KMS-11 (cell line): ENCODE measurements around the gene SEMA3A.

Source experiments
- H2AFZ ChIP-seq: fragments of 200-600 bp; sonication (generic); 2 replicates; pipeline ENCODE4 v1.6.1; 2016; ENCODE audit warnings: antibody characterized with exemption, mixed run types, low read depth
- H3K27ac ChIP-seq: fragments of 200-600 bp; sonication (generic); 2 replicates; pipeline ENCODE4 v1.6.1; 2016; ENCODE audit warnings: mild to moderate bottlenecking, mixed run types
- H3K27me3 ChIP-seq: fragments of 200-600 bp; sonication (generic); 2 replicates; pipeline ENCODE4 v1.6.1; 2017; ENCODE audit warnings: mild to moderate bottlenecking, low read depth, mixed run types, moderate library complexity; ENCODE audit not compliant: insufficient read depth
- H3K36me3 ChIP-seq: fragments of 200-600 bp; sonication (generic); 2 replicates; pipeline ENCODE4 v1.6.1; 2017; ENCODE audit warnings: mild to moderate bottlenecking, mixed run types; ENCODE audit not compliant: insufficient read depth
- H3K4me1 ChIP-seq: fragments of 200-600 bp; sonication (generic); 2 replicates; pipeline ENCODE4 v1.6.1; 2016; ENCODE audit warnings: mild to moderate bottlenecking, low read depth, mixed run types; ENCODE audit not compliant: poor library complexity, severe bottlenecking
- H3K4me2 ChIP-seq: fragments of 200-600 bp; sonication (generic); 2 replicates; pipeline ENCODE4 v1.7.0; 2016; ENCODE audit warnings: mild to moderate bottlenecking, mixed run types
- H3K4me3 ChIP-seq: fragments of 200-600 bp; sonication (generic); IDR thresholded peaks from 2 replicates; pipeline ENCODE4 v1.6.1; 2017; ENCODE audit warnings: low read depth, low read length, mixed read lengths; ENCODE audit not compliant: insufficient read depth
- H3K79me2 ChIP-seq: fragments of 200-600 bp; sonication (generic); 2 replicates; pipeline ENCODE4 v1.6.1; 2016; ENCODE audit warnings: low read depth, mixed run types; ENCODE audit not compliant: insufficient read depth
- H3K9ac ChIP-seq: fragments of 200-600 bp; sonication (generic); 2 replicates; pipeline ENCODE4 v1.6.1; 2016; ENCODE audit warnings: mild to moderate bottlenecking, mixed run types
- H4K20me1 ChIP-seq: fragments of 200-600 bp; sonication (generic); 2 replicates; pipeline ENCODE4 v1.6.1; 2016; ENCODE audit warnings: mild to moderate bottlenecking, mixed run types; ENCODE audit not compliant: insufficient read depth
- TF ChIP-seq, protein P1 (sequence below): fragments of 200-600 bp; sonication (generic); conservative IDR thresholded peaks from 2 replicates; pipeline ENCODE4 v1.6.1; 2017; ENCODE audit warnings: low read depth, mild to moderate bottlenecking, antibody characterized with exemption, low read length, moderate library complexity, mixed read lengths

Gene SEMA3A

GRCh38 chr7:84191261-84191660 is 3.3 kb downstream of the SEMA3A start:
- Histone ChIP-seq H3K79me2 (no peaks in the 10 kb centered on the region), H3K4me3 (no peak overlapping the region), H3K36me3 (no peaks in the 10 kb centered on the region), H3K27ac (no peak overlapping the region), H3K4me2 (no peak overlapping the region), H3K9ac (no peak overlapping the region), H4K20me1 (no peaks in the 10 kb centered on the region), H3K27me3 (no peaks in the 10 kb centered on the region), H2AFZ (no peak overlapping the region), H3K4me1 (peaks cover 29% of the 10 kb centered on the region)
- TF ChIP-seq, protein P1, sequence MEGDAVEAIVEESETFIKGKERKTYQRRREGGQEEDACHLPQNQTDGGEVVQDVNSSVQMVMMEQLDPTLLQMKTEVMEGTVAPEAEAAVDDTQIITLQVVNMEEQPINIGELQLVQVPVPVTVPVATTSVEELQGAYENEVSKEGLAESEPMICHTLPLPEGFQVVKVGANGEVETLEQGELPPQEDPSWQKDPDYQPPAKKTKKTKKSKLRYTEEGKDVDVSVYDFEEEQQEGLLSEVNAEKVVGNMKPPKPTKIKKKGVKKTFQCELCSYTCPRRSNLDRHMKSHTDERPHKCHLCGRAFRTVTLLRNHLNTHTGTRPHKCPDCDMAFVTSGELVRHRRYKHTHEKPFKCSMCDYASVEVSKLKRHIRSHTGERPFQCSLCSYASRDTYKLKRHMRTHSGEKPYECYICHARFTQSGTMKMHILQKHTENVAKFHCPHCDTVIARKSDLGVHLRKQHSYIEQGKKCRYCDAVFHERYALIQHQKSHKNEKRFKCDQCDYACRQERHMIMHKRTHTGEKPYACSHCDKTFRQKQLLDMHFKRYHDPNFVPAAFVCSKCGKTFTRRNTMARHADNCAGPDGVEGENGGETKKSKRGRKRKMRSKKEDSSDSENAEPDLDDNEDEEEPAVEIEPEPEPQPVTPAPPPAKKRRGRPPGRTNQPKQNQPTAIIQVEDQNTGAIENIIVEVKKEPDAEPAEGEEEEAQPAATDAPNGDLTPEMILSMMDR: no peak

- H3K79me2 ChIP-seq: no peaks in the 10 kb centered on the region
- no peaks in the 10 kb centered on the region for H4K20me1 ChIP-seq
- no peak overlapping the region for H3K4me3 ChIP-seq
- H3K27me3 ChIP-seq: no peaks in the 10 kb centered on the region
- H3K4me2 ChIP-seq: no peak overlapping the region
- peaks cover 32% of the 10 kb centered on the region for H3K4me1 ChIP-seq
- H3K9ac ChIP-seq: no peak overlapping the region
- no peak overlapping the region for H3K27ac ChIP-seq
- no peaks in the 10 kb centered on the region for H3K36me3 ChIP-seq
- TF ChIP-seq, protein P1: no peak
- no peak overlapping the region for H2AFZ ChIP-seq
These were observed 4.4 kb downstream of the SEMA3A start for GRCh38 chr7:84190016-84190705.

DNA sequence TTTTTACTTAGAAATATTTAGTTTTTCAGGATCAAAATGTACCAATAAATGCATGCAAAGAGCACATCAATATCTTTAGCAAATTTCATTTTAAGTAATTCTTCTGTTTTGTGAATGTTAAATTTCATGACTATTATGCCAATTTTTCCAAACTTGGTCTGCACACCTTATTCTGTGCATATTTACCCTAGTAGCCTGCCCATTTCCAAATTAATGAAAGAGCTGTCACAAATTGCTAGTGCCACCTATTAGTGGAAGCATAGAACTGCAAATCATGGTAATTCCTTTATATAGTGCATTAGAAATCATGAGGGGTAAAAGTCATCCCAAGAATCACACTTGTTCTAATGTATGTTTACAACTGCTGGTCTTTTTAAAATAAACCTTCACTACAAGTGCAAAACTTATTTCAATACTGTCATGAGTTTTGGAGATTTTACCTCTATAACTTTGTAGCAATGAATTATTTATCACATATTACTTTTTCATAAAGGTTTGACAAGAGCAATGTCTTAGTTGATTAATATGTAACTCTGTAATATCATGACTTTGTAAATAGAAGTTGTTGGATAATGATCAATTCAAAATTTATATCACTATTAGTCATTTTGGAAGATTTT is 5.7 kb downstream of the SEMA3A start:
- H3K79me2 ChIP-seq: no peaks in the 10 kb centered on the region
- H3K4me1 ChIP-seq: peaks cover 38% of the 10 kb centered on the region
- H3K36me3 ChIP-seq: no peaks in the 10 kb centered on the region
- TF ChIP-seq, protein P1: peak; percentile 62
- no peak overlapping the region for H3K4me2 ChIP-seq
- H2AFZ ChIP-seq: no peak overlapping the region
- no peak overlapping the region for H3K27ac ChIP-seq
- no peak overlapping the region for H3K9ac ChIP-seq
- no peak overlapping the region for H3K4me3 ChIP-seq
- no peaks in the 10 kb centered on the region for H4K20me1 ChIP-seq
- H3K27me3 ChIP-seq: no peaks in the 10 kb centered on the region

DNA sequence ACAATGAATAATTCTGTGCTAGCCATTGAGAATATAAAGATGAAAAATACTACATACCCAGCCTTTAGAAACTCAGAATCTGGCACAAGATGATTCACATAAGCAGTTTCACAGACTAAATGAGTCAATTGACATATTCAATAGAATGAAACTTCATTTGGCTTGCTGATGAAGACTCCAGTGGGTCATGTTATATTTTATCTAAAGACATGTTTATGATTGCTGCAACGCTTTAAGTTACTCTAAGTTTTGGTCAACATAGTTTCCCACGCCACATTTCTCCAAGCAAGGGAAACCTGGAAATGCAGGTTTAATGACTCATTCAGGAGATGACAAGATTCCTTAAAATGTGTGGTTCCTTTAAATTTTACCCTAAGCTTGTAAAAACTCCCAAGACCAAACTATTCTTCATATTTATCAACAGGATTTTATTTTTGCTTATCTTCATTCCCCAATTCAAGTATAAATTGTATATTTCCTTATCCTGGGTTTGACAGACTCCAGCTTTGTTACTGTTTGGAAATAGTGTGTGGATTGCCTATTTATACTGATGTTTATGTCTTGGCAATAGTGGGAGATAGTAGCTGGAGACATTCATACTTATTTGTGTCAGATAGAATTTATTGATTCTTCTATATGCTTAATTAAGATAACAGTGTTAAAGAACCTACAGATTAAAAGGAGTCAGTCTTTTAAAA is 6.6 kb downstream of the SEMA3A start:
- no peak overlapping the region for H3K4me3 ChIP-seq
- no peak overlapping the region for H2AFZ ChIP-seq
- H3K79me2 ChIP-seq: no peaks in the 10 kb centered on the region
- TF ChIP-seq, protein P1: no peak
- no peak overlapping the region for H3K27ac ChIP-seq
- no peaks in the 10 kb centered on the region for H3K36me3 ChIP-seq
- H3K27me3 ChIP-seq: no peaks in the 10 kb centered on the region
- peak overlapping the region; percentile 19 for H3K4me2 ChIP-seq
- peaks cover 47% of the 10 kb centered on the region for H3K4me1 ChIP-seq
- H3K9ac ChIP-seq: no peak overlapping the region
- H4K20me1 ChIP-seq: no peaks in the 10 kb centered on the region
